GM12873 (cell line): Measurements from ENCODE around the gene WDR44.

ENCODE experiments used
- TF ChIP-seq, protein P1 (sequence below): IDR thresholded peaks from 2 replicates; pipeline ENCODE4 v1.5.1; 2012; ENCODE audit warnings: low read depth, mild to moderate bottlenecking, moderate library complexity, low read length, control low read depth; ENCODE audit not compliant: insufficient read depth; ENCODE audit errors: missing control alignments

WDR44 gene

GRCh38 chrX:118350706-118351105 lies 4.8 kb downstream of the WDR44 start:
- TF ChIP-seq, protein P1, sequence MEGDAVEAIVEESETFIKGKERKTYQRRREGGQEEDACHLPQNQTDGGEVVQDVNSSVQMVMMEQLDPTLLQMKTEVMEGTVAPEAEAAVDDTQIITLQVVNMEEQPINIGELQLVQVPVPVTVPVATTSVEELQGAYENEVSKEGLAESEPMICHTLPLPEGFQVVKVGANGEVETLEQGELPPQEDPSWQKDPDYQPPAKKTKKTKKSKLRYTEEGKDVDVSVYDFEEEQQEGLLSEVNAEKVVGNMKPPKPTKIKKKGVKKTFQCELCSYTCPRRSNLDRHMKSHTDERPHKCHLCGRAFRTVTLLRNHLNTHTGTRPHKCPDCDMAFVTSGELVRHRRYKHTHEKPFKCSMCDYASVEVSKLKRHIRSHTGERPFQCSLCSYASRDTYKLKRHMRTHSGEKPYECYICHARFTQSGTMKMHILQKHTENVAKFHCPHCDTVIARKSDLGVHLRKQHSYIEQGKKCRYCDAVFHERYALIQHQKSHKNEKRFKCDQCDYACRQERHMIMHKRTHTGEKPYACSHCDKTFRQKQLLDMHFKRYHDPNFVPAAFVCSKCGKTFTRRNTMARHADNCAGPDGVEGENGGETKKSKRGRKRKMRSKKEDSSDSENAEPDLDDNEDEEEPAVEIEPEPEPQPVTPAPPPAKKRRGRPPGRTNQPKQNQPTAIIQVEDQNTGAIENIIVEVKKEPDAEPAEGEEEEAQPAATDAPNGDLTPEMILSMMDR = no peak

- TF ChIP-seq, protein P1 = no peak
Observed at GRCh38 chrX:118352566-118352965, 6.7 kb downstream of the WDR44 start.

DNA sequence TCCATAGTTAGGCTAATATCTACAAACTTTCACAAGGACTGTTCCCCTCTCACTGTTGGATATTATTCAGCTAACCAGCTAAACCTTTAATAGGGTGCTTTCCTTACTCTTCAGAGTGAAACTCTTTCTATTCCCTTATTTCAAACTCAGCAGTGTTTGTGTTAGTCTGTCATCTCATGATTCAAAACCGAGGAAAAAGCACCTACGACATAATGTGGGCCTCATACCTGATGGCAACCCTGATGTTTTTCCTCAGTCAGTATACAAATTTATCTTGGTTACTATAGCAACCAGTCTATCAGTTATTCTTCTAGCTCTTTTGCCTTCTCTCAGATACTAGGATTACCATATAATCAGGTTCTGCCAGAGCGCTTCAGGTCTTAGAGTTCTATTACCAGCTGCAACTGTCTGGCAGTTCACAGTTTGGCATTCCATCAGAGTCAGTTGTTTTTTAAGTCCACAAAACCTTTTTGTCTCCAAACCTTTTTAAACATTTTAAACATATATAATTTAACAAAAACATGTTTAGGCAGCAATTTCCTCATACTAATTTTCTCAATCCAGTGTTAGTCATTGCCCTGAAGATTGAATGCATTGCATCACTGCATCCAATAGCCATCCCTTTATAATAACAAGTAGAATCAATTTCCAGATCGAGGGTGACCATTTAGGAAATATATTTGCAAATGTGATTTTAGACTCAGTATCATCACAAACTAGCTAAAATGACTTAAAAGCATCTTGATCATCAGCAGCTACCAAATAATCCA lies 7.4 kb downstream of the WDR44 start:
- TF ChIP-seq, protein P1 = no peak

GRCh38 chrX:118355225-118355920 lies 9.5 kb downstream of the WDR44 start:
- TF ChIP-seq, protein P1 = no peak

DNA sequence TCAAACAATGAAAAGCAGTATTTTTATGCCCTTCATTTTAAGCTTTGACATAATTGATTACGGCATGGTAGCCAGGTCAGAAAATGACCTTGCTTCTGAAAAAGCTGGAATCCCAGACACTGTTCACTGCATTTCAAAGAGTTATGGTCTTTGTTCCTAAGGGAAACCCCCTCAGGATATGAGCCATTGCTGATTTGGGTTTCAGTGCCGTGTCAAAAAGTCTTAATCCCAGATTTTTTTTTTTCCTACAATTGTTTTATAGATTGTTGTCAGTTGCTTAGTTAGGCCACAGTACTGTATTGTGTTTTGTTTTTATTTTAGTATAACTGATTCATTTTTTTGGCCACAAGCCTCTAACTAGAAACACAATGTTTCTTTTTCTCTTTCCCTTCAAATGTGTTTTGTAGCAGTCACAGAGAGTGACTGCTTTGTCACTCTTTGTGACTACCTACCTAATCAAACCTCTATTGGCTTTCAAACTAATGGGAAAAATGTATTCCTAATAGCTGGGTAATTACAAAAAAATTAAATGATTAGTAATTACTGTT lies 10.3 kb downstream of the WDR44 start:
- TF ChIP-seq, protein P1 = no peak

GRCh38 chrX:118360429-118361125 lies 14.7 kb downstream of the WDR44 start:
- TF ChIP-seq, protein P1 = no peak

DNA sequence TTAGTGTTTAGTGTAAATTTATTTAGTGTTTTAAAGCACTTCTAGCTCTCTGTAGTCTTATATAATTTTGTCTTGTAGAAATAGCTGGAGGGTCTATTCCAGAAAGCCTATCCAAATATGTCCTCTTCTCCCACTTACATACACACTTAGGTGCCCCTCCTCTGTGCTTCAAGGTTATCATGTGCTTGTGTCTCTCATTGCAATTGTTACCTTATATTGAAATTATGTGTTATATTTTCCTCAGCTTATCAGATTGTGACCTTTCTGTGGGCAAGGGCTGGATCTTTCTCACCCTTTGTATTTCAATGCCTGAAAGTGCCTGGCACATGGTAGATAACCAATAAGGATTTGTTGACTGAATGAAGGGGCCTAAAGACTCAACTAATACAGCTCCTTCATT lies 18.4 kb downstream of the WDR44 start:
- TF ChIP-seq, protein P1 = no peak
